ENCODE measurements around the gene TAMALIN. TPM values are rescaled to one million over a fixed set of nuclear protein-coding genes. Genes with fewer than 3 reads are reported as not detected.

TAMALIN gene
- total RNA-seq, 1 donor from 2014 or later = 22.0 TPM

GRCh38 chr12:51997136-51997535 lies 9.6 kb upstream of the TAMALIN start:
- no peak overlapping the region for H3K27ac Mint-ChIP-seq
- H3K4me1 Mint-ChIP-seq = peaks cover 3% of the 10 kb centered on the region
- H3K36me3 Mint-ChIP-seq = peaks cover 20% of the 10 kb centered on the region
- no peak overlapping the region for H3K4me3 Mint-ChIP-seq
- no peaks in the 10 kb centered on the region for H3K9me3 Mint-ChIP-seq
- DNase-seq (ENCODE audit: low spot score in 2 of 2, unreplicated experiment in 2 of 2) = no peak
- TF ChIP-seq, protein P1, sequence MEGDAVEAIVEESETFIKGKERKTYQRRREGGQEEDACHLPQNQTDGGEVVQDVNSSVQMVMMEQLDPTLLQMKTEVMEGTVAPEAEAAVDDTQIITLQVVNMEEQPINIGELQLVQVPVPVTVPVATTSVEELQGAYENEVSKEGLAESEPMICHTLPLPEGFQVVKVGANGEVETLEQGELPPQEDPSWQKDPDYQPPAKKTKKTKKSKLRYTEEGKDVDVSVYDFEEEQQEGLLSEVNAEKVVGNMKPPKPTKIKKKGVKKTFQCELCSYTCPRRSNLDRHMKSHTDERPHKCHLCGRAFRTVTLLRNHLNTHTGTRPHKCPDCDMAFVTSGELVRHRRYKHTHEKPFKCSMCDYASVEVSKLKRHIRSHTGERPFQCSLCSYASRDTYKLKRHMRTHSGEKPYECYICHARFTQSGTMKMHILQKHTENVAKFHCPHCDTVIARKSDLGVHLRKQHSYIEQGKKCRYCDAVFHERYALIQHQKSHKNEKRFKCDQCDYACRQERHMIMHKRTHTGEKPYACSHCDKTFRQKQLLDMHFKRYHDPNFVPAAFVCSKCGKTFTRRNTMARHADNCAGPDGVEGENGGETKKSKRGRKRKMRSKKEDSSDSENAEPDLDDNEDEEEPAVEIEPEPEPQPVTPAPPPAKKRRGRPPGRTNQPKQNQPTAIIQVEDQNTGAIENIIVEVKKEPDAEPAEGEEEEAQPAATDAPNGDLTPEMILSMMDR (IDR thresholded peaks at IDR 0.05; ENCODE audit: unreplicated experiment) = no peak
- H3K27me3 Mint-ChIP-seq (ENCODE audit: low read depth) = no peaks in the 10 kb centered on the region

- Mint-ChIP-seq H3K9me3 (no peaks in the 10 kb centered on the region), H3K4me1 (peaks cover 15% of the 10 kb centered on the region)
- DNase-seq (ENCODE audit: low spot score in 2 of 2, unreplicated experiment in 2 of 2) = no peak
These were observed 3.7 kb upstream of the TAMALIN start for GRCh38 chr12:52003016-52003550.

GRCh38 chr12:52003591-52003990 lies 3.2 kb upstream of the TAMALIN start:
- peaks cover 36% of the 10 kb centered on the region for H3K27me3 Mint-ChIP-seq (ENCODE audit: low read depth)

More at GRCh38 chr12:52003016-52003550, 3.7 kb upstream of the TAMALIN start:
- TF ChIP-seq, protein P1 (IDR thresholded peaks at IDR 0.05; ENCODE audit: unreplicated experiment) = no peak
- Mint-ChIP-seq H3K4me3 (no peak overlapping the region), H3K27me3 (ENCODE audit: low read depth) (peaks cover 30% of the 10 kb centered on the region), H3K36me3 (peaks cover 8% of the 10 kb centered on the region), H3K27ac (no peak overlapping the region)

DNA sequence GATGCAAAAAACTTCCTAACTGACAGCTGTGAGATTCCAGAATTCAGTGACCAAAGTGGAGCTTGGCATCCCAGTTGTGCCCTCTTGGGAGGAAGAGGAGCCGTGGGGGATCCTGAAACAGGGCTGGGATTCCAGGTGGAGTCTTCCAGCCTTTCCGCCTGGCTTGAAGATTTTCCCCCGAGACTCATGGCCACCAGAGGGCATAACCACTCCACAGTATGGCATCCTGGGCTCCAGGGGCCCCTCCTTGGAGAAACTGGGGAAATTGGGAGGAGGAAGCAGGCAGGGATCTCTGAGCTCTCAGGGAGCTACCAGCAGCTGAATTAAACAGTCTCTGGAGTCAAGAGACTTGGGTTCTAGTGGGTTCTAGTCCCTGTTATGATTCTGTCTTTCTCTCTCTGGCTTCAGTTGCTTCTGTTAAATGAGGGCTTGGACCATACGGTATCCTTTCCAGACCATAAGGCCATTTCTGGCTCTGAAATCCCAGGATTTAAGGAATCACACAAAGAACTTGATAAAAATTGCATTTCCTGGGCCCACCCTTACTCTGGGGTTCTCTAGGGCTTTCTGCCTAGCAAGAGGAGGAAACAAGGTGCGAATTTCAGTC lies 2.6 kb upstream of the TAMALIN start:
- Mint-ChIP-seq H3K9me3 (no peaks in the 10 kb centered on the region), H3K27me3 (ENCODE audit: low read depth) (peaks cover 41% of the 10 kb centered on the region), H3K36me3 (peaks cover 6% of the 10 kb centered on the region), H3K4me3 (no peak overlapping the region), H3K27ac (no peak overlapping the region), H3K4me1 (peaks cover 19% of the 10 kb centered on the region)
- DNase-seq (ENCODE audit: low spot score in 2 of 2, unreplicated experiment in 2 of 2) = peak in 1 of 2 experiments; percentile 57
- TF ChIP-seq, protein P1 (IDR thresholded peaks at IDR 0.05; ENCODE audit: unreplicated experiment) = no peak

More at GRCh38 chr12:52003591-52003990, 3.2 kb upstream of the TAMALIN start:
- Mint-ChIP-seq H3K4me3 (no peak overlapping the region), H3K9me3 (no peaks in the 10 kb centered on the region), H3K4me1 (peaks cover 19% of the 10 kb centered on the region), H3K36me3 (peaks cover 6% of the 10 kb centered on the region), H3K27ac (no peak overlapping the region)
- DNase-seq (ENCODE audit: low spot score in 2 of 2, unreplicated experiment in 2 of 2) = no peak
- TF ChIP-seq, protein P1 (IDR thresholded peaks at IDR 0.05; ENCODE audit: unreplicated experiment) = no peak

- Mint-ChIP-seq H3K4me1 (peaks cover 22% of the 10 kb centered on the region), H3K4me3 (peak overlapping the region; percentile 82), H3K27ac (no peak overlapping the region), H3K36me3 (no peaks in the 10 kb centered on the region), H3K9me3 (no peaks in the 10 kb centered on the region), H3K27me3 (ENCODE audit: low read depth) (peaks cover 43% of the 10 kb centered on the region)
- TF ChIP-seq, protein P1 (IDR thresholded peaks at IDR 0.05; ENCODE audit: unreplicated experiment) = no peak
- DNase-seq (ENCODE audit: low spot score in 2 of 2, unreplicated experiment in 2 of 2) = no peak
These were observed 1.4 kb upstream of the TAMALIN start for GRCh38 chr12:52005218-52005902.
